Breast epithelium (tissue), 4 donors: Measurements from ENCODE around the gene MOCS1. TPM values are rescaled to one million over a fixed set of nuclear protein-coding genes. Genes with fewer than 3 reads are reported as not detected.

Source experiments
- DNase-seq, 2 donors: peaks; one replicate each; pipeline ENCODE4 v3.0.0-alpha.2; 2019; ENCODE audit warnings: low spot score in 2 of 2
- H3K27ac ChIP-seq, 2 donors: fragments of 200-600 bp; sonication (generic) in 1 of 2; one replicate each; pipeline ENCODE4 v1.5.1; 2016 to 2019; ENCODE audit warnings: mild to moderate bottlenecking in 1 of 2
- H3K27me3 ChIP-seq, 2 donors: fragments of 200-600 bp; sonication (generic) in 1 of 2; one replicate each; pipeline versions ENCODE4 v1.5.1 to v1.6.0; 2017 to 2019; ENCODE audit warnings: control low read depth in 1 of 2, mild to moderate bottlenecking in 1 of 2
- H3K36me3 ChIP-seq: fragments of 200-600 bp; one replicate; pipeline ENCODE4 v1.5.1; 2019
- H3K4me1 ChIP-seq, 2 donors: fragments of 200-600 bp; sonication (generic); one replicate each; pipeline ENCODE4 v1.5.1; 2016 to 2019; ENCODE audit warnings: control low read depth in 1 of 2
- H3K4me3 ChIP-seq, 3 donors: fragments of 200-600 bp; sonication (generic); 1 replicate in 2 of 3; 2 replicates in 1 of 3; pipeline ENCODE4 v1.5.1; 2016 to 2019; ENCODE audit warnings: mild to moderate bottlenecking in 3 of 3, moderate library complexity in 2 of 3
- H3K9me3 ChIP-seq, 2 donors: fragments of 200-600 bp; sonication (generic) in 1 of 2; one replicate each; pipeline ENCODE4 v1.5.1; 2016 to 2019; ENCODE audit warnings: control low read depth in 1 of 2
- CTCF ChIP-seq, 3 donors: fragments of 450-650 bp; IDR thresholded peaks; one replicate each; pipeline ENCODE4 v1.5.1; 2016 to 2017; ENCODE audit warnings: antibody characterized with exemption in 3 of 3, mild to moderate bottlenecking in 3 of 3, moderate library complexity in 3 of 3
- POLR2A ChIP-seq: fragments of 450-650 bp; IDR thresholded peaks from one replicate; pipeline ENCODE4 v1.6.1; 2016; ENCODE audit warnings: antibody characterized with exemption, mild to moderate bottlenecking, moderate library complexity
- POLR2AphosphoS5 ChIP-seq, 3 donors: sonication (generic); formaldehyde crosslinking; IDR thresholded peaks; one replicate each; pipeline ENCODE4 v1.6.1; 2017; ENCODE audit warnings: antibody characterized with exemption in 3 of 3
- intact Hi-C: fragments of 100-400 bp; cut with DNase I; formaldehyde crosslinking; loops from one replicate; pipeline ENCODE4 v1.15.1; 2023; ENCODE audit warnings: low total_unique reads
- total RNA-seq, 3 donors: library from RNA; depleted of rRNA; stranded (reverse); fragments of >200 nt; gene quantifications; one replicate each; pipeline ENCODE4 v1.1.0, GENCODE V29; 2016

Gene MOCS1
- total RNA-seq, 3 donors from 2014 or later, result 23.6 to 78.9 (median 25.3) TPM

- no peak for DNase-seq
- Histone ChIP-seq H3K4me3 (no peak overlapping the region), H3K9me3 (no peaks in the 10 kb centered on the region), H3K27ac (no peak overlapping the region), H3K27me3 (no peaks in the 10 kb centered on the region), H3K4me1 (no peaks in the 10 kb centered on the region), H3K36me3 (no peaks in the 10 kb centered on the region)
- intact Hi-C loops, result loop anchor here (10.0 kb wide), 1 partner anchor 528 kb away; no protein-coding TSS in a partner anchor
- no peak for TF ChIP-seq POLR2A
- no peak for TF ChIP-seq CTCF (IDR thresholded peaks at IDR 0.05)
- TF ChIP-seq POLR2AphosphoS5 (IDR thresholded peaks at IDR 0.05), result no peak
Measured at GRCh38 chr6:39893286-39893685, 41.0 kb downstream of the MOCS1 start.

GRCh38 chr6:39892490-39893129, 41.7 kb downstream of the MOCS1 start:
- H3K27ac ChIP-seq, result peak overlapping the region in 1 of 2 donors; percentile 52
- H3K4me1 ChIP-seq, result no peaks in the 10 kb centered on the region
- no peaks in the 10 kb centered on the region for H3K27me3 ChIP-seq
- H3K4me3 ChIP-seq, result no peak overlapping the region
- DNase-seq, result peak in 1 of 2 donors; percentile 27
- TF ChIP-seq POLR2AphosphoS5 (IDR thresholded peaks at IDR 0.05), result no peak
- peak in 2 of 3 donors; percentile 33 to 59 for TF ChIP-seq CTCF (IDR thresholded peaks at IDR 0.05)
- no peaks in the 10 kb centered on the region for H3K36me3 ChIP-seq
- H3K9me3 ChIP-seq, result no peaks in the 10 kb centered on the region
- intact Hi-C loops, result loop anchor here (10.0 kb wide), 1 partner anchor 528 kb away; no protein-coding TSS in a partner anchor

GRCh38 chr6:39891976-39892375, 42.3 kb downstream of the MOCS1 start:
- intact Hi-C loops, result loop anchor here (10.0 kb wide), 1 partner anchor 527 kb away; no protein-coding TSS in a partner anchor
- TF ChIP-seq POLR2A (no peak), POLR2AphosphoS5 (IDR thresholded peaks at IDR 0.05) (no peak)
- no peaks in the 10 kb centered on the region for H3K9me3 ChIP-seq
- H3K27me3 ChIP-seq, result no peaks in the 10 kb centered on the region
- H3K27ac ChIP-seq, result peak overlapping the region in 1 of 2 donors; percentile 52
- DNase-seq, result no peak
- no peaks in the 10 kb centered on the region for H3K36me3 ChIP-seq
- H3K4me1 ChIP-seq, result no peaks in the 10 kb centered on the region
- H3K4me3 ChIP-seq, result no peak overlapping the region

GRCh38 chr6:39891353-39891752, 42.9 kb downstream of the MOCS1 start:
- TF ChIP-seq POLR2A, result no peak
- no peak for TF ChIP-seq POLR2AphosphoS5 (IDR thresholded peaks at IDR 0.05)
- no peak for TF ChIP-seq CTCF (IDR thresholded peaks at IDR 0.05)
- no peaks in the 10 kb centered on the region for H3K4me1 ChIP-seq
- H3K27me3 ChIP-seq, result no peaks in the 10 kb centered on the region
- H3K4me3 ChIP-seq, result no peak overlapping the region
- no peaks in the 10 kb centered on the region for H3K9me3 ChIP-seq
- no peaks in the 10 kb centered on the region for H3K36me3 ChIP-seq
- H3K27ac ChIP-seq, result peak overlapping the region in 1 of 2 donors; percentile 30
- intact Hi-C loops, result loop anchor here (10.0 kb wide), 1 partner anchor 527 kb away; no protein-coding TSS in a partner anchor
- DNase-seq, result no peak

DNA sequence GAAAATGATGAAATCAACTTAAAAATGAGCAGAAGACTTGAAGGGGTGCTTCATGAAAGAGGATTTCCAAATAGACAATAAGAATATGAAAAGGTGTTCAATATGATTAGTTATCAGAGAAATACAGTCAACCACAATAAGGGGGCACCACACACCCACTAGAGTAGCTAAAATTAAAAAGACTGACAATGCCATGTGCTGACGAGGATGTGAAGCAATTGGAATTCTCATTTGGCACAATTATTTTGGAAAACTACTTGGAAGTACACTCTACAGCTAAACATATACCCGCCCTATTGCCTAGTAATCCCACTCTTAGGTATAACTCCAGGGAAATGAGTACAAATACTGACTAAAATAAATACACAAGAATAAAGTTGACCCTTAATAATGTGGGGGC, 45.0 kb downstream of the MOCS1 start:
- Histone ChIP-seq H3K4me3 (no peak overlapping the region), H3K27me3 (no peaks in the 10 kb centered on the region), H3K9me3 (no peaks in the 10 kb centered on the region), H3K27ac (no peak overlapping the region), H3K4me1 (no peaks in the 10 kb centered on the region), H3K36me3 (no peaks in the 10 kb centered on the region)
- no peak for DNase-seq
- no peak for TF ChIP-seq POLR2AphosphoS5 (IDR thresholded peaks at IDR 0.05)
- no peak for TF ChIP-seq CTCF (IDR thresholded peaks at IDR 0.05)
- TF ChIP-seq POLR2A, result no peak
- intact Hi-C loops, result no loop called here
